SU-DHL-6 (cell line): ENCODE data around the gene CKM.

Source experiments
- H2AFZ ChIP-seq: fragments of 200-600 bp; sonication (generic); 2 replicates; pipeline ENCODE4 v1.6.1; 2014; ENCODE audit warnings: low read depth, mild to moderate bottlenecking, moderate library complexity, mixed read lengths, antibody characterized with exemption, low read length; ENCODE audit not compliant: severe bottlenecking
- H3F3A ChIP-seq: fragments of 200-600 bp; shearing (Covaris generic); 2 replicates; pipeline ENCODE4 v1.6.0; 2016; ENCODE audit warnings: antibody characterized with exemption, mild to moderate bottlenecking; ENCODE audit not compliant: insufficient read depth
- H3K27ac ChIP-seq: fragments of 200-600 bp; sonication (generic); 2 replicates; pipeline ENCODE4 v1.5.1; 2016; ENCODE audit warnings: low read depth, mild to moderate bottlenecking, low read length, moderate library complexity, mixed read lengths
- H3K27me3 ChIP-seq: fragments of 200-600 bp; sonication (generic), shearing (Covaris generic); 2 replicates; pipeline ENCODE4 v1.6.0; 2014; ENCODE audit warnings: mild to moderate bottlenecking, low read length
- H3K36me3 ChIP-seq: fragments of 200-600 bp; sonication (generic); 2 replicates; pipeline ENCODE4 v1.6.1; 2014; ENCODE audit warnings: mild to moderate bottlenecking, low read length, mixed read lengths
- H3K4me2 ChIP-seq: fragments of 300-600, 200-600 bp; shearing (Covaris generic), sonication (generic); 2 replicates; pipeline ENCODE4 v1.6.0; 2014; ENCODE audit warnings: low read length, low read depth, mild to moderate bottlenecking; ENCODE audit not compliant: poor library complexity, severe bottlenecking
- H3K4me3 ChIP-seq: fragments of 200-600 bp; sonication (generic); 2 replicates; pipeline ENCODE4 v1.5.1; 2014; ENCODE audit warnings: antibody characterized with exemption, low read length, mild to moderate bottlenecking, mixed read lengths; ENCODE audit not compliant: insufficient read depth, poor library complexity, severe bottlenecking
- H3K79me2 ChIP-seq: fragments of 200-600 bp; sonication (generic); 2 replicates; pipeline ENCODE4 v1.6.1; 2014; ENCODE audit warnings: mild to moderate bottlenecking, low read length, moderate library complexity; ENCODE audit not compliant: insufficient read depth
- H3K9ac ChIP-seq: fragments of 200-600 bp; sonication (generic); 2 replicates; pipeline ENCODE4 v1.7.0; 2014; ENCODE audit warnings: mild to moderate bottlenecking, low read length
- H3K9me2 ChIP-seq: fragments of 200-600 bp; sonication (generic); replicated peaks from 2 replicates; pipeline ENCODE4 v1.6.1; 2014; ENCODE audit warnings: low read length; ENCODE audit not compliant: insufficient read depth
- H3K9me3 ChIP-seq: fragments of 200-600 bp; sonication (generic); 2 replicates; pipeline ENCODE4 v1.6.1; 2014; ENCODE audit warnings: low read length, mixed read lengths; ENCODE audit not compliant: insufficient read depth
- H4K20me1 ChIP-seq: fragments of 200-600 bp; sonication (generic); 2 replicates; pipeline ENCODE4 v1.6.1; 2014; ENCODE audit warnings: low read depth, mild to moderate bottlenecking, antibody characterized with exemption, low read length, moderate library complexity, mixed read lengths
- EZH2phosphoT487 ChIP-seq: fragments of 200-600 bp; sonication (generic), shearing (Covaris generic); conservative IDR thresholded peaks from 2 replicates; pipeline ENCODE4 v1.6.1; 2018; ENCODE audit warnings: mild to moderate bottlenecking, antibody characterized with exemption, low read length, moderate library complexity, mixed read lengths
- TF ChIP-seq, protein P1 (sequence below): fragments of 200-600 bp; sonication (generic); IDR thresholded peaks from one replicate; pipeline ENCODE4 v1.5.1; 2017; ENCODE audit warnings: antibody characterized with exemption, mild to moderate bottlenecking, low read length, moderate library complexity; ENCODE audit not compliant: insufficient read depth, poor library complexity, severe bottlenecking

CKM gene

GRCh38 chr19:45267296-45267695 is 55.4 kb downstream of the CKM start:
- TF ChIP-seq EZH2phosphoT487, result no peak
- TF ChIP-seq, protein P1, sequence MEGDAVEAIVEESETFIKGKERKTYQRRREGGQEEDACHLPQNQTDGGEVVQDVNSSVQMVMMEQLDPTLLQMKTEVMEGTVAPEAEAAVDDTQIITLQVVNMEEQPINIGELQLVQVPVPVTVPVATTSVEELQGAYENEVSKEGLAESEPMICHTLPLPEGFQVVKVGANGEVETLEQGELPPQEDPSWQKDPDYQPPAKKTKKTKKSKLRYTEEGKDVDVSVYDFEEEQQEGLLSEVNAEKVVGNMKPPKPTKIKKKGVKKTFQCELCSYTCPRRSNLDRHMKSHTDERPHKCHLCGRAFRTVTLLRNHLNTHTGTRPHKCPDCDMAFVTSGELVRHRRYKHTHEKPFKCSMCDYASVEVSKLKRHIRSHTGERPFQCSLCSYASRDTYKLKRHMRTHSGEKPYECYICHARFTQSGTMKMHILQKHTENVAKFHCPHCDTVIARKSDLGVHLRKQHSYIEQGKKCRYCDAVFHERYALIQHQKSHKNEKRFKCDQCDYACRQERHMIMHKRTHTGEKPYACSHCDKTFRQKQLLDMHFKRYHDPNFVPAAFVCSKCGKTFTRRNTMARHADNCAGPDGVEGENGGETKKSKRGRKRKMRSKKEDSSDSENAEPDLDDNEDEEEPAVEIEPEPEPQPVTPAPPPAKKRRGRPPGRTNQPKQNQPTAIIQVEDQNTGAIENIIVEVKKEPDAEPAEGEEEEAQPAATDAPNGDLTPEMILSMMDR, result no peak
- Histone ChIP-seq H3F3A (no peaks in the 10 kb centered on the region), H3K9me3 (no peaks in the 10 kb centered on the region), H3K4me2 (no peak overlapping the region), H3K27me3 (no peaks in the 10 kb centered on the region), H3K27ac (no peak overlapping the region), H3K36me3 (no peaks in the 10 kb centered on the region), H3K79me2 (no peaks in the 10 kb centered on the region), H3K4me3 (no peak overlapping the region), H3K9me2 (no peaks in the 10 kb centered on the region), H4K20me1 (no peaks in the 10 kb centered on the region), H2AFZ (no peak overlapping the region), H3K9ac (no peak overlapping the region)

GRCh38 chr19:45265375-45265774 is 57.3 kb downstream of the CKM start:
- no peaks in the 10 kb centered on the region for H3K9me2 ChIP-seq
- no peaks in the 10 kb centered on the region for H3K27me3 ChIP-seq
- H3K4me2 ChIP-seq, result no peak overlapping the region
- H3K27ac ChIP-seq, result no peak overlapping the region
- no peaks in the 10 kb centered on the region for H3K79me2 ChIP-seq
- H4K20me1 ChIP-seq, result no peaks in the 10 kb centered on the region
- 0 out of 2 replicates have a peak, but pooled peaks cover 6% of the 10 kb centered on the region for H3F3A ChIP-seq
- no peak overlapping the region for H3K4me3 ChIP-seq
- no peak overlapping the region for H3K9ac ChIP-seq
- H3K9me3 ChIP-seq, result no peaks in the 10 kb centered on the region
- TF ChIP-seq, protein P1, result no peak
- no peak for TF ChIP-seq EZH2phosphoT487
- no peaks in the 10 kb centered on the region for H3K36me3 ChIP-seq
- H2AFZ ChIP-seq, result no peak overlapping the region

- no peaks in the 10 kb centered on the region for H4K20me1 ChIP-seq
- H3K9me3 ChIP-seq, result no peaks in the 10 kb centered on the region
- H3K9ac ChIP-seq, result no peak overlapping the region
- no peak overlapping the region for H2AFZ ChIP-seq
- H3K4me2 ChIP-seq, result no peak overlapping the region
- H3K27ac ChIP-seq, result no peak overlapping the region
- no peaks in the 10 kb centered on the region for H3K9me2 ChIP-seq
- H3K36me3 ChIP-seq, result no peaks in the 10 kb centered on the region
- H3K27me3 ChIP-seq, result no peaks in the 10 kb centered on the region
- no peaks in the 10 kb centered on the region for H3K79me2 ChIP-seq
- H3K4me3 ChIP-seq, result no peak overlapping the region
- H3F3A ChIP-seq, result 0 out of 2 replicates have a peak, but pooled peaks cover 6% of the 10 kb centered on the region
- TF ChIP-seq, protein P1, result no peak
- no peak for TF ChIP-seq EZH2phosphoT487
These were observed 57.8 kb downstream of the CKM start for GRCh38 chr19:45264781-45265317.
